Measurements from ENCODE around the gene CHL1.

DNA sequence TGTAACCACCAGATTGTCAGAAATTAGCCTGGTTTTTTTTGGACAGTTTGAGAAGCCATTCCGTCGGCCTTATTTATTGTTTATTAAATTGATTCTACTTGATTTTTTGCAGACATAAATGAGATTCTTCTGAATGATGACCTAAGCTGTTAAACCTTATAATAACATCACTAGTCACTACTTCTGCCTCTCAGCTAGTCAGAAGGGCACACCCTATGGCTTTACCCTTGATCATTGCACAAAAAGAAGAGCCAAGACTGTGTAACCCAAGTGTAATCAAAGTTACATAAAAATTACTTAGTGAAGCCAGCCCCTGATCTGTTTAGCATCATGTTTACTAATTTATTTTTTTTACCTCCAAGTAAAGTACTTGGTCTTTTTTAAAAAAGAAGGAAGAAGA is 64.3 kb downstream of the CHL1 start:
- TF ChIP-seq, protein P1, sequence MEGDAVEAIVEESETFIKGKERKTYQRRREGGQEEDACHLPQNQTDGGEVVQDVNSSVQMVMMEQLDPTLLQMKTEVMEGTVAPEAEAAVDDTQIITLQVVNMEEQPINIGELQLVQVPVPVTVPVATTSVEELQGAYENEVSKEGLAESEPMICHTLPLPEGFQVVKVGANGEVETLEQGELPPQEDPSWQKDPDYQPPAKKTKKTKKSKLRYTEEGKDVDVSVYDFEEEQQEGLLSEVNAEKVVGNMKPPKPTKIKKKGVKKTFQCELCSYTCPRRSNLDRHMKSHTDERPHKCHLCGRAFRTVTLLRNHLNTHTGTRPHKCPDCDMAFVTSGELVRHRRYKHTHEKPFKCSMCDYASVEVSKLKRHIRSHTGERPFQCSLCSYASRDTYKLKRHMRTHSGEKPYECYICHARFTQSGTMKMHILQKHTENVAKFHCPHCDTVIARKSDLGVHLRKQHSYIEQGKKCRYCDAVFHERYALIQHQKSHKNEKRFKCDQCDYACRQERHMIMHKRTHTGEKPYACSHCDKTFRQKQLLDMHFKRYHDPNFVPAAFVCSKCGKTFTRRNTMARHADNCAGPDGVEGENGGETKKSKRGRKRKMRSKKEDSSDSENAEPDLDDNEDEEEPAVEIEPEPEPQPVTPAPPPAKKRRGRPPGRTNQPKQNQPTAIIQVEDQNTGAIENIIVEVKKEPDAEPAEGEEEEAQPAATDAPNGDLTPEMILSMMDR (IDR thresholded peaks at IDR 0.05): no peak
- TF ChIP-seq POLR2A (IDR thresholded peaks at IDR 0.05): no peak

Measured in prostate gland (tissue), 2 donors.